Transverse colon (tissue), 4 donors: ENCODE results near the gene JAKMIP3. TPM values are rescaled to one million over a fixed set of nuclear protein-coding genes. Genes with fewer than 3 reads are reported as not detected.

Source experiments
- DNase-seq: peaks from one replicate; pipeline ENCODE4 v3.0.0-alpha.2; 2019
- H3K27ac ChIP-seq, 4 donors: fragments of 200-600 bp; sonication (generic); 2 replicates each; pipeline ENCODE4 v1.5.1; 2016 to 2018; ENCODE audit warnings: inconsistent platforms in 4 of 4
- H3K27me3 ChIP-seq: fragments of 200-600 bp; sonication (generic); 2 replicates; pipeline ENCODE4 v1.5.1; 2017; ENCODE audit warnings: inconsistent platforms
- H3K36me3 ChIP-seq, 4 donors: fragments of 200-600 bp; sonication (generic); 2 replicates each; pipeline ENCODE4 v1.5.1; 2017 to 2019; ENCODE audit warnings: inconsistent platforms in 4 of 4
- H3K4me1 ChIP-seq, 4 donors: fragments of 200-600 bp; sonication (generic); 2 replicates each; pipeline ENCODE4 v1.5.1; 2017 to 2020; ENCODE audit warnings: inconsistent platforms in 4 of 4
- H3K4me3 ChIP-seq, 4 donors: fragments of 200-600 bp; sonication (generic); 1 replicate in 1 of 4; 2 replicates in 3 of 4; pipeline versions ENCODE4 v1.5.1 to v1.6.1; 2017 to 2019; ENCODE audit warnings: inconsistent platforms in 4 of 4
- H3K9me3 ChIP-seq, 2 donors: fragments of 200-600 bp; sonication (generic); 2 replicates each; pipeline ENCODE4 v1.5.1; 2017 to 2019; ENCODE audit warnings: inconsistent platforms in 2 of 2
- EP300 ChIP-seq: sonication (generic); formaldehyde crosslinking; IDR thresholded peaks from one replicate; pipeline ENCODE4 v1.6.1; 2017; ENCODE audit warnings: antibody characterized with exemption, low read depth
- POLR2A ChIP-seq: fragments of 450-650 bp; IDR thresholded peaks from one replicate; pipeline ENCODE4 v1.6.1; 2016; ENCODE audit warnings: antibody characterized with exemption, mild to moderate bottlenecking, moderate library complexity
- POLR2AphosphoS5 ChIP-seq, 3 donors: sonication (generic); formaldehyde crosslinking; IDR thresholded peaks; one replicate each; pipeline ENCODE4 v1.6.1; 2016; ENCODE audit warnings: antibody characterized with exemption in 3 of 3
- WGBS, 2 donors: methylation state at CpG; one replicate each; pipeline ENCODE4 v1.1.5; 2018; ENCODE audit warnings: low coverage in 1 of 2; 5-methylcytosine and 5-hydroxymethylcytosine counted together
- in situ Hi-C, 4 donors: fragments of 200-750 bp; cut with MboI; loops; one replicate each; pipeline versions ENCODE4 v1.15.0 to v1.15.1; 2017; ENCODE audit warnings: low sequenced_read_pairs in 3 of 4, low pct_ligation_motif_present in 1 of 4, low pct_unique_long_range_greater_than_20kb in 1 of 4
- intact Hi-C: fragments of 100-400 bp; cut with DNase I; formaldehyde crosslinking; loops from one replicate; pipeline ENCODE4 v1.15.1; 2023; ENCODE audit warnings: low total_unique reads
- total RNA-seq, 4 donors: library from RNA; depleted of rRNA; stranded (reverse); fragments of >200 nt; gene quantifications; one replicate each; pipeline ENCODE4 v1.1.0, GENCODE V29; 2016
- TF ChIP-seq, protein P1 (sequence below), 5 experiments: fragments of 200-600 bp in 3 of 5; fragments of 450-650 bp in 2 of 5; sonication (generic) in 3 of 5; IDR thresholded peaks; 1 replicate in 2 of 5; 2 replicates in 3 of 5; pipeline ENCODE4 v1.5.1; 2016 to 2017; ENCODE audit warnings: antibody characterized with exemption in 5 of 5, inconsistent platforms in 3 of 5, mild to moderate bottlenecking in 2 of 5, moderate library complexity in 1 of 5

JAKMIP3 gene
- total RNA-seq, 4 donors from 2014 or later = 0.14 to 1.1 (median 0.28) TPM

DNA sequence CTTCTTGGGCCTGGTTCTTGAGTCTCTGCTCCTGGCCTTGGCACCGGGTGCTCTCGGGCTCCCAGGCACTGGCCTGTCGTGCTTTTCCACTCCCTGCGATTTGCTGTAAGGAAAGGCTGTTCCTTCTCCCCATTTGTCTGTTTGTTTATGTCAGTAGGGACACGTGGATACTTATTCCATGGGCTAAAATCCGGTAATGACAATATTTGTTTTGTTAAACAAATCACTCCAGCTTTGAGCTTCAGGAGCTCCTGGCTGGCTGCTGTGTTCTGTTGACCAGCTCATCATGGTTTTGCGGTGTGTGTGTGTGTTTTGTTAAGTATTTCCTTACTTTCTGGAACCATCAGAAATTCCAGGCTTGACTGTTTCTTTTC lies 17.5 kb upstream of the JAKMIP3 start:
- H3K27me3 ChIP-seq = peaks cover 18% of the 10 kb centered on the region
- peaks cover 17 to 22% of the 10 kb centered on the region in 2 donors for H3K9me3 ChIP-seq
- WGBS, 2 donors = 44 to 79% methylated on average over 4 to 7 of the region's 7 CpGs
- in situ Hi-C loops (no loop called here), intact Hi-C loops (no loop called here)
- TF ChIP-seq EP300 = no peak
- no peak for TF ChIP-seq POLR2A
- TF ChIP-seq POLR2AphosphoS5 (IDR thresholded peaks at IDR 0.05) = no peak
- TF ChIP-seq, protein P1, sequence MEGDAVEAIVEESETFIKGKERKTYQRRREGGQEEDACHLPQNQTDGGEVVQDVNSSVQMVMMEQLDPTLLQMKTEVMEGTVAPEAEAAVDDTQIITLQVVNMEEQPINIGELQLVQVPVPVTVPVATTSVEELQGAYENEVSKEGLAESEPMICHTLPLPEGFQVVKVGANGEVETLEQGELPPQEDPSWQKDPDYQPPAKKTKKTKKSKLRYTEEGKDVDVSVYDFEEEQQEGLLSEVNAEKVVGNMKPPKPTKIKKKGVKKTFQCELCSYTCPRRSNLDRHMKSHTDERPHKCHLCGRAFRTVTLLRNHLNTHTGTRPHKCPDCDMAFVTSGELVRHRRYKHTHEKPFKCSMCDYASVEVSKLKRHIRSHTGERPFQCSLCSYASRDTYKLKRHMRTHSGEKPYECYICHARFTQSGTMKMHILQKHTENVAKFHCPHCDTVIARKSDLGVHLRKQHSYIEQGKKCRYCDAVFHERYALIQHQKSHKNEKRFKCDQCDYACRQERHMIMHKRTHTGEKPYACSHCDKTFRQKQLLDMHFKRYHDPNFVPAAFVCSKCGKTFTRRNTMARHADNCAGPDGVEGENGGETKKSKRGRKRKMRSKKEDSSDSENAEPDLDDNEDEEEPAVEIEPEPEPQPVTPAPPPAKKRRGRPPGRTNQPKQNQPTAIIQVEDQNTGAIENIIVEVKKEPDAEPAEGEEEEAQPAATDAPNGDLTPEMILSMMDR (IDR thresholded peaks at IDR 0.05) = no peak
- no peaks in the 10 kb centered on the region for H3K4me1 ChIP-seq
- H3K36me3 ChIP-seq = no peaks in the 10 kb centered on the region
- no peak for DNase-seq
- no peak overlapping the region for H3K27ac ChIP-seq
- no peak overlapping the region for H3K4me3 ChIP-seq

DNA sequence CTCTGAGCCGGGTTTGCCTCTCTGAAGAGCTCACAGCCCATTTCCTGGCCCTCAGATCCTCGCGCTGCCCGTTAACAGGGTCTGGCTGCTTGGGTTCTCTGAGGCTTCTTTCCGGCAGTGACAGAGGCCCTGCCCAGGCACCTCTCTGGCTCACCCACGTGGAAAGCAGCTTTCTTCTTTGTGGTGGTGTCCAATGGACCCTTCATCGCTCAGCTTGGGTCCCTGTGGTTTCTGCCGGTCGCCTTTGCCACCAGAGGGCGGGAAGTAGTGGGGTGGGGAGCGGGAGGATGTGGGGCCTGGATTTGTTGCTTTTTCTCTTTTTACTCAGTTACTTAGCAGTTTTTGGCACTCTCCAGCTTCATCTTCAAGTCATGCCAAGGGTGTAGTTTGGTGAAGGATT lies 15.6 kb upstream of the JAKMIP3 start:
- WGBS, 2 donors = 74 to 100% methylated on average over 1 to 11 of the region's 11 CpGs
- no peak for DNase-seq
- intact Hi-C loops = no loop called here
- TF ChIP-seq EP300 (no peak), POLR2AphosphoS5 (IDR thresholded peaks at IDR 0.05) (no peak), POLR2A (no peak)
- TF ChIP-seq, protein P1 (IDR thresholded peaks at IDR 0.05) = no peak
- H3K27ac ChIP-seq = no peak overlapping the region
- H3K4me3 ChIP-seq = no peak overlapping the region
- in situ Hi-C loops = no loop called here
- H3K9me3 ChIP-seq = peaks cover 18 to 24% of the 10 kb centered on the region in 2 donors
- H3K27me3 ChIP-seq = peaks cover 2% of the 10 kb centered on the region
- H3K36me3 ChIP-seq = no peaks in the 10 kb centered on the region
- no peaks in the 10 kb centered on the region for H3K4me1 ChIP-seq

DNA sequence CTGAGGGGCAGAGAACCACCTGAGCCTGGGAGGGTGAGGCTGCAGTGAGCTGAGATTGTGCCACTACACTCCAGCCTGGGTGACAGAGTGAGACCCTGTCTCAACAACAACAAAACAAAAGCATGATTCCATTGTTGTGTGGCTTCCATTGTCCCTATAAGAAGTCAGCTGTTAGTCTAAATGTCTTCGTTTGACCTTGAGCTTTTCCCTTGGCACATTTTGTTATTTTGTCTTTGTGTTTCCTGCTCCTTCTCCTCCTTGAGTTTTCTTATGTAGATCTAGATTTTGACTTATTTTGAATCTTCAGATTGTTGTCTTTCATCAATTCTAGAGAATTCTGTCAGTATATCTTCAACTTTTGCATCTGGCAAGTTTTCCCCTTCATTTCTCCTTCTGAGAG lies 13.6 kb upstream of the JAKMIP3 start:
- DNase-seq = no peak
- intact Hi-C loops (no loop called here), in situ Hi-C loops (no loop called here)
- WGBS, 2 donors = 78% methylated on average over 1 of the region's 1 CpG; no CpG with 5 or more reads in 1 of the 2 donors
- peaks cover 18 to 24% of the 10 kb centered on the region in 2 donors for H3K9me3 ChIP-seq
- H3K36me3 ChIP-seq = no peaks in the 10 kb centered on the region
- H3K4me3 ChIP-seq = no peak overlapping the region
- no peak for TF ChIP-seq POLR2AphosphoS5 (IDR thresholded peaks at IDR 0.05)
- TF ChIP-seq, protein P1 (IDR thresholded peaks at IDR 0.05) = no peak
- TF ChIP-seq EP300 = no peak
- TF ChIP-seq POLR2A = no peak
- H3K27me3 ChIP-seq = no peaks in the 10 kb centered on the region
- no peak overlapping the region for H3K27ac ChIP-seq
- H3K4me1 ChIP-seq = no peaks in the 10 kb centered on the region

DNA sequence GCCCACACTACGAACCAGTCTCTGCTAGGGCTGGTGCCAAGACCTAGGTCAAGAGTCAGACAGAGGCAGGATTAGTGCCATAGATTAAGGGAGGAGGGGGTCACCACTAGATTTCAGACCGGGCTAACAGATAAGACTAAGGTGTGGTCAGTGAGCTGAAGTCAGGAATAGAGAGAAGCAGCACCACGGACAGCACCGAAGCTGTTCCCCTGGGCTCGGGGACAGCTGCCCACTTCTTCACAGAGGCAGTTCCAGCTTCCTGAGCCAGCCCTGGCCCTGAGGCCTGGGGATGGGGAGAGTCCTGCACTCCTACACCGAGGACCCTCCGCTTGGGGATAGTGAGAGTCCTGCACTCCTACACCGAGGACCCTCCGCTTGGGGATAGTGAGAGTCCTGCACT lies 11.2 kb upstream of the JAKMIP3 start:
- Histone ChIP-seq H3K4me1 (no peaks in the 10 kb centered on the region), H3K27me3 (no peaks in the 10 kb centered on the region), H3K36me3 (no peaks in the 10 kb centered on the region), H3K9me3 (peaks cover 18 to 24% of the 10 kb centered on the region in 2 donors), H3K27ac (no peak overlapping the region), H3K4me3 (no peak overlapping the region)
- TF ChIP-seq, protein P1 (IDR thresholded peaks at IDR 0.05) = no peak
- TF ChIP-seq POLR2AphosphoS5 (IDR thresholded peaks at IDR 0.05) = no peak
- TF ChIP-seq EP300 = no peak
- TF ChIP-seq POLR2A = no peak
- 60% methylated on average over 9 of the region's 9 CpGs; no CpG with 5 or more reads in 1 of the 2 donors for WGBS, 2 donors
- intact Hi-C loops = no loop called here
- in situ Hi-C loops = no loop called here
- DNase-seq = no peak
